ENCODE data around the gene PAFAH2. TPM values are rescaled to one million over a fixed set of nuclear protein-coding genes. Genes with fewer than 3 reads are reported as not detected.

Gene PAFAH2
- total RNA-seq, 1 experiment from 2014 or later = 12.4 TPM

- Histone ChIP-seq H3K27me3 (ENCODE audit: insufficient read depth, low read length) (peaks cover 4% of the 10 kb centered on the region; the same call in 1 of the 2 replicates), H4K20me1 (ENCODE audit: control insufficient read depth, insufficient read depth, insufficient read length) (peaks cover 4% of the 10 kb centered on the region)
- WGBS (ENCODE audit: extremely low coverage, insufficient read length, low lambda C conversion rate) = no CpG with 5 or more reads among the region's 6 CpGs
Measured at GRCh38 chr1:26038477-26038876, 40.6 kb upstream of the PAFAH2 start.

More at GRCh38 chr1:26038477-26038876, 40.6 kb upstream of the PAFAH2 start:
- Histone ChIP-seq H3K9me3 (ENCODE audit: control insufficient read depth, low read depth, low read length) (no peaks in the 10 kb centered on the region), H3T11ph (ENCODE audit: low read length) (no peak overlapping the region), H3K9ac (ENCODE audit: extremely low read depth, insufficient read length, low read length) (no peak overlapping the region), H3K4ac (ENCODE audit: low read depth, low read length) (no peak overlapping the region), H2AFZ (ENCODE audit: low read length) (no peak overlapping the region), H3K23ac (ENCODE audit: insufficient read length, low read depth, low read length) (no peak overlapping the region), H3K18ac (ENCODE audit: insufficient read length, low read depth, low read length) (no peak overlapping the region), H4K91ac (ENCODE audit: insufficient read length, low read depth, low read length) (no peak overlapping the region), H3K4me2 (ENCODE audit: insufficient read depth, insufficient read length, low read length) (no peak overlapping the region), H4K5ac (ENCODE audit: insufficient read length, low read depth, low read length) (no peak overlapping the region), H3K14ac (ENCODE audit: insufficient read depth, low read length) (no peak overlapping the region), H4K8ac (replicated peaks; ENCODE audit: insufficient read length, low read depth, low read length) (no peak overlapping the region), H3K23me2 (ENCODE audit: insufficient read length, low read depth, low read length, poor library complexity, severe bottlenecking) (peaks cover 12% of the 10 kb centered on the region), H3K56ac (ENCODE audit: insufficient read length, low read depth, low read length) (no peak overlapping the region), H3K79me2 (ENCODE audit: insufficient read depth, low read length) (no peaks in the 10 kb centered on the region), H3K27ac (ENCODE audit: insufficient read length, low read depth, low read length) (no peak overlapping the region), H2AK5ac (ENCODE audit: insufficient read length, low read length) (no peak overlapping the region), H2BK20ac (ENCODE audit: low read depth, low read length, poor library complexity, severe bottlenecking) (no peak overlapping the region), H2BK15ac (ENCODE audit: low read depth, low read length) (no peak overlapping the region), H3K79me1 (ENCODE audit: insufficient read depth, low read depth, low read length, poor library complexity, severe bottlenecking) (no peaks in the 10 kb centered on the region), H2BK12ac (ENCODE audit: insufficient read length, low read depth, low read length) (no peak overlapping the region), H3K4me1 (ENCODE audit: insufficient read depth, low read length) (no peaks in the 10 kb centered on the region; the same call in 1 of the 2 replicates), H2BK120ac (ENCODE audit: low read depth, low read length, poor library complexity, severe bottlenecking) (no peak overlapping the region), H2BK5ac (ENCODE audit: insufficient read length, low read length) (no peak overlapping the region)
- no peak for TF ChIP-seq CTCF (conservative IDR thresholded peaks at IDR 0.05)
- Mint-ChIP-seq H3K36me3 (ENCODE audit: insufficient read depth in 1 of 3, low read depth in 3 of 3) (no peaks in the 10 kb centered on the region), H3K27ac (no peak overlapping the region), H3K27me3 (ENCODE audit: low read depth) (peaks cover 85% of the 10 kb centered on the region), H3K9me3 (no peaks in the 10 kb centered on the region), H3K4me3 (no peak overlapping the region), H3K4me1 (peaks cover 9% of the 10 kb centered on the region in 2 experiments)
- no peak for DNase-seq

Measured in H9 (cell line).